ENCODE measurements around the gene SPATA31C1. TPM values are rescaled to one million over a fixed set of nuclear protein-coding genes. Genes with fewer than 3 reads are reported as not detected.
"Not testable (repeated sequence)": the region's sequence is repeated elsewhere in the genome, so short reads cannot be mapped to it uniquely, and the experiment has no call there.

The SPATA31C1 gene
- polyA plus RNA-seq, 10 donors = 0.05 to 0.36 (median 0.16) TPM; not detected in 1

DNA sequence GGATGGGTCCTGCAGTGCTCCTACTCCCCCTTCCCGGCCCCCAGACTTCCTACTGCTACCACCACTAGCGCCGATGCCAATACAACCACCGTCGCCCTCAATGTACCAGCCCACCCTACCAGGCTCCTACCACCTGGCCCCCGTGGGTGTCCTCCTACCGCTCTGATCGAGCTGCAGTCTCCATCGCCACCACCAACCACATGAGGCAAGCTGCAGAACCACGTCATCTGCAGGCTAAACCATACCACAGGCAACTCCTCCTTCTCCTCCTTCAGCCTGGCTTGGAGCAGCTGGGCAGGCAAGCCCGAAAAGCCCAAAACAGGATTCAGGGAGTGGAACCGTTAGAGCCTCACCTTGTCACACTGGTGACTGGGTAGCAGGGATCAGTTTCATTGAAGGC is 19.6 kb downstream of the SPATA31C1 start:
- not testable (repeated sequence) for DNase-seq

DNA sequence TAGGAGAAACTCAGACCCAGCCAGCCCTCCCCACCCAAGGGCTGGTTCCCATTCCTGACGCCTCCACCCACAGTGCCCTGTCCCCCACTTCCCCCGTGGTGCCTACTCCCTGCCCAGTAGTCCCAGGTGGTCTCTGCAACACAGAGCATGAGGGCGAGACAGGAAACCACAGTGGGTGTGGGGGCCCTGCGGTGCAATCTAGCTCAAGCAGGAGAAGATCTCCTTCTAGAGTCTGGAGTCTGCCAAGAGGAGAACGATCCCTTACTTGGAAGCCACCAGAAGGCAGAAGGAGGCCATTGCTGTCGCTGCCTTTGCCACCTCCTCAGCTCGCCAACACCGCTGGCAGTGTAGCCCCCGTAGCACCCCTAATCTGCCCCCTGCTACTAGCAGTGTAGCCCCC is 20.2 kb downstream of the SPATA31C1 start:
- not testable (repeated sequence) for DNase-seq

DNA sequence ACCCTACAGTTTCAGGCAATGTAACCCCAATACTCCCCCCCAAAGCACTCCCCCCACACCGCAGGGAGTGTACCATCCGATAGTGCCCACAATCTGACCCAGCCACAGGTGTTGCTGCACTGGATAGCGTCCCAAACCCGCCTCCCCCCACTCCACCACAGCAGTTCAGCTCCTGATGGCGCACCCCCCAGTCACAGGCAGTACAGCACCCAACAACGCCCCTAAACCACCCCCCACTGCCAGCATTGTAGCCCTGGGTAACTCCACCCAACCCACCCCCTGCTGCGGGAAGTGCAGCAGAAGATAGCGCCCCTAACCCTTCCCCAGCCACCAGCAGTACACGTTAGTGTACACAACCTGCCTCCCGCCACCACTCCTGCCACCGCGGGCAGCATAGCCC is 20.6 kb downstream of the SPATA31C1 start:
- not testable (repeated sequence) for DNase-seq

DNA sequence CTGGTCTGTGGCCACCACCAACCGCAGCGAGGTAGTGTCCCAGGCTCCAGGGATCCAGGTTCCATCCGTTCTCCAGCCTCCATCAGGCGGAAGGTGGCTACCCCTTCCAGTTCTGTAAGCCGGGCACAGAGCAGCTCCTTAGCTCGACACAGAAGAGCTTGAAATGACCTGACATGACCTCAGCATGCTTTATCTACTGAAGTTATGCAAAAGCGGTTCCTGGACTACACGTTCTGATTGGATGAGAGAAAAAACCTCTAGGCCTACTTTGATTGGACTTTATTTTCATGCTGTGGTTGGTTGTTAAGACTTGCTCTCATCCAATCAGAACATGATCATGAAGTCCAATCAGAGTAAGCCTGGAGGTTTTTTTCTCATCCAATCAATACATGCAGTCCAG is 21.3 kb downstream of the SPATA31C1 start:
- not testable (repeated sequence) for DNase-seq

DNA sequence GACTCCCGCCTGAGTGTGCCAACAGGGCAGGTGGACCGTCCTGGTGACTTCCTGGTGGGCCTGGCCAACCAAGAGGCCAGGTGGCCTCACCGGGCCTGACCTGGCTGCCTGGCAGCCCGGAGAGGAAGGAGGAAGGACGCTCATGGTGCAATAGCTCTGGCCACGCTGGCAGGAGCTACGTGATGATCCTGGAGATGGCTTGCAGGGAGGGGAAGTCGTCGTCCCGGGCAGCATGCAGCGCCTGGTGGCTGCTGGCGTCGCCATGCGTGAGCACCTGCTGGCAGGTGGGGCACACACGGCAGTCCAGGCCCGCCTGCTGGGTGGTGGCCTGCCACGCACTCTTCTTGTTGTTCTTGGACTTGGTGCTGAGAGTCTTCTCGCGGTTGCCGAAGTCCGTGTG is 26.3 kb downstream of the SPATA31C1 start:
- DNase-seq = no peak

DNA sequence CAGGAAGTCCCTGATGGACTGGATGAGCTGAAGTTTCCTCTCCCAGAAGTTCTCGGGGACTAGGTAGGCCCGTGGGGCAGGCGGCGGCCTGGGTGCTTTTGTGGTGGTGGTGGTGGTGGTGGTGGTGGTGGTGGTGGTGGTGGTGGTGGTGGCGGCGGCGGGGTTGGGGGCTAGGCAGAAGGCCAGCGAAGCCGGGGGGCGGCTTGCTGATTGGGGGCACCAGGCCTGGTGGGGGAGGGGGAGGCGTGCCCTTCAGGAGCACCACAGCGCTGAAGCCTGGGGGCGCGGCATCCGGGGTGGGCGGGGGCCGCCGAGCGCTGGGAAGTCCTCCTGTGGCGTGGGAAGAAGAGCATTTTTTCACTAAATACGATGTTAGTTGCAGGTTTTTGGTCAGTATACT is 26.9 kb downstream of the SPATA31C1 start:
- DNase-seq = no peak

DNA sequence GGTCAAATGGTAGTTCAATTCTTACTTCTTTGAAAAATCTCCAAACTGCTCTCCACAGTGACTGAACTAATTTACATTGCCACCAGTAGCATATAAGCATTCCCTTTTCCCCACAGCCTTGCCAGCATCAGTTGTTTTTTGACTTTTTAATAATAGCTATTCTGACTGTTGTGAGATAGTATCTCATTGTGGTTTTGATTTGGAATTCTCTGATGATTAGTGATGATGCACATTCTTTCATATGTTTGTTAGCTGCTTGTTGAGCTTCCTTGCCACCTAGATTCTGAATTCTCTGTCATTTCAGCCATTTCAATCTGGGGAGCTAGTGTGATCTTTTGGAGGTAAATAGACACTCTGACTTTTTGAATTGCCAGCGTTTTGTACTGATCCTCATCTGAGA is 32.5 kb downstream of the SPATA31C1 start:
- DNase-seq = no peak

DNA sequence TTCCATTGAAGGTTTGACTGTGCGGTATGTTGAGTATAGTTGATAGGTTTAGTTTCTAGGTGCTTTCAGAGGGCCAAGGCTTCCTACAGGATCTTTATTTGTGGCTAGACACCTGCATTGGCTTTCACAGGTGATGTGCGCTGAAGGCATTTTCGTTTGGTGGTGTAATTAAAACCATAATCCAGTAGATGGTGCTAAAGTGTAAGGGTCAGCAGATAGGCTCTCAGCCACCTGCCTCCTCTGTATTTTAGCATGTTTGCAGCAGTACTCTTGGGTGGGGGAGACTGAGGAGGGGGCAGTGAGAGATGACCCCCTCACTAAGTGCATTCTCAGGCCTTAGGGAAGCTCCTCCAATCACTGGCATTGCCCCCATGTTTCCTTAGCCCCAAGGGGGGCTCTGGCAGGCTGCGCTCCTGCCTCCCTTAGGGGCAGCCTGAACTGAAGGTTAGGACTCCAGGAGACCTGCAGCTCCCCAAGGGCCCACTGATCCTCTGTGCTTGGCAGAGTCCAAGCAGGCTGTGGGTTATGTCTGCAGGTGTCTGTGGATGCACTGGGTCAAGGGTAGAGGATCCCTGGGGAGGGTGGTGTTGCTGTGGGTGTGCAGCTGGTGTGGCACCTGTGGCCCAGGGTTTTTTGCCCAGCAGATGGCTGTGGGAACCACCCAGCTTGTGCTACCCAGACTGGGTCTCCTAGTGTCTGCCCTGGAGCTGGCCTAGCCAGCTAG is 33.2 kb downstream of the SPATA31C1 start:
- no peak for DNase-seq

DNA sequence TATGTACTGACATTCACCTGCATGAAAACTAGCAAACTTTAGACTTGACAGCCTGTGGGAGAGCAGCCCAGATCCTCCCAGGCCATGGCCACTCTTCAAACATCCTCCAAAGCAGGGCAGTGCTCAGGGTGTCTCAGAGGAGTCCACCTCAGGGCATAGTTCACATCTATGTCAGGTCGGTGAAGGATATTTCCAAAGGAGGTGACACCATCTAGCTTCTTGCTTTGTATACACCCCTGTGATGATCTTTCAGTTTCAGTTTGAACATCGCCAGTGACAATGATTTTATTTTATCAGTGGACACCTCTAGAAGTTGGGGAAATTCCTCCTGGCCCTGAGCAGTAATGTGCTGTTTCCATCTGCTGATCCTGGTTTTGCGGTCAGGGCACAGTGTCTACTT is 36.5 kb downstream of the SPATA31C1 start:
- DNase-seq = no peak

DNA sequence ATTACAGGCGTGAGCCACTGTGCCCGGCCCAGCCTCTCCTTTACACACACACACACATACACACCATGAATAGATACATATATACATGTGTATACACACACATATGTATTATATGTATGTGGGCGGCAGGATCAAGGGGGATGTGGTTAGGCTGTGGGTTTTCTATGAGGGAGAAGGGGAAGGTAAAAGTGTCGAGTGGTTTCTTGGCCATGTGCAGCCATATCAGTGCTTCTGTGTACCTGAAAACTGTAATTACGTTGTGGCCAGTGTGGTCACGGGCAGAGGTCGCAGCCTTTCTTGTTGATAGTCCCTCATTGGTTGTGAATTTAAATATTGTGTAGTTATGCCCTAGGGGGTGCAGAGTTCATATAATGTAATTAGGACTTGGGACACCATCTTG is 40.1 kb downstream of the SPATA31C1 start:
- DNase-seq = no peak

DNA sequence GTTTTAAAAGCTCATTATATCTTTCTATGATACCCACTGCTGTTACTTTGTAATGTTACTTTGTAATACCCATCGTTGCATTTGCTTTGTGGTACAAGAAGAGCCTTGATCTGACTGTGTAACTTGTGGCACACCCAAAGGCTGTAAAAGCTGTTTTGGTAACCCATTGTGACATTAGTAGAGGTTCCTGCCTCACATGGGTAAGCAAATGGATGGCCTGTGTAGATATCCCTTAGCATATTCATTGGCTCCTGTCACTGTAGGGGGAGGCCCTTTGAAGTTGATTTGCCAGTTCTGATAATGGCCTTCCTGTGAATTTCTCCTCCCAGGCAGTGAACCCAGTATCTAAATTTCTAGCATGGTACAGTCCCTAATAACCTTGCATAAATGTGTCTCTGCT is 40.8 kb downstream of the SPATA31C1 start:
- no peak for DNase-seq

DNA sequence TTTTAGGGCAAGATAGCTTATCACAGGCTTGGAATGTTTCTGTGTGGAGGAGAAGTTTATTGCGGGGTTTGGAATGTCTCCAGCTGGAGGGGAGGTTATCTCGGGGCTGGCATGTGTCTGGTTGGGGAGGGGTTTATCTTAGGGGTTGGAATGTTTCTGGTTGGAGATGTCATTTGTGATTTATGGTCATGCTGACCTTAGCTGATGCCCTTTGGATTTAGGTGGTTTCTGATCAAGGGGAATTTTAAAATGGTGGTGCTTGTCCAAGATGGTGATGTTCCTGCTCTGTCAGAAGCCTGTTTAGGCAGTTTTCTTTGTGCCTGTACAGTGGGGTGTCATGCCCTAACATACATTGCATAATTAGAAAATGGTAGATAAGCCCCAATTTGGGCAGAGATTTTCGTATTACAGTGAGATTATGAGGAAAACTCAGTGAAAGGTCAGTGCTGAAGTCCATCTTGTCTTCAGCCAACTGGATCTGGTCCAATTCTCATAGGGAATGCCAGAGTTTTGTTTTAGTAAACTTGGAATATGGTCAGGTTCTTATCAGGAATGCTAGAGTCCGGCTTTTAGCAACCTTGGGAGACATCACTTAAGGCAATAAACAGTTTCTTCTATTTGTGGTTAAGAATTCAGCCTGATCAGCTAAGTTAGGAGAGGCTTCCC is 42.3 kb downstream of the SPATA31C1 start:
- peak in 2 of 3 donors; percentile 15 to 33 for DNase-seq

DNA sequence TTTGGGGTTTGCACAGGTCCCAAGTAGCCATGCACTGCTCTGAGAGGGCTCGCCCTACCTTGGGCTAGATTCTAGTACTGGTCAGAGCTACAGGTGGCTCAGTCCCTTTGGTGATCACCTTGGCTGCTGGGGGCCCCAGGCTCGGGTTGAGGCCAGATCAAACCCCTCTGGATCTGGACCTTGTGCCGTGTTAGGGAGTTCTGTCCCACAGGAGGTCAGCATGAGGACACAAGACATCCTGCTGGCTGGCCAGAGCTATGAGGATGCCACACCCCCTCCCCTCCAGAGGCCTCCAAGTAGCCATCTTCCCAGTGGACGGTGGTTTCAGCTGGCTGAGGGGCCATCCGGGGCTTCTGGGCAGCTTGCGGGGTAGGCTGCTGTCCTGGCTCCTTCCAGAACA is 46.0 kb downstream of the SPATA31C1 start:
- DNase-seq = no peak

DNA sequence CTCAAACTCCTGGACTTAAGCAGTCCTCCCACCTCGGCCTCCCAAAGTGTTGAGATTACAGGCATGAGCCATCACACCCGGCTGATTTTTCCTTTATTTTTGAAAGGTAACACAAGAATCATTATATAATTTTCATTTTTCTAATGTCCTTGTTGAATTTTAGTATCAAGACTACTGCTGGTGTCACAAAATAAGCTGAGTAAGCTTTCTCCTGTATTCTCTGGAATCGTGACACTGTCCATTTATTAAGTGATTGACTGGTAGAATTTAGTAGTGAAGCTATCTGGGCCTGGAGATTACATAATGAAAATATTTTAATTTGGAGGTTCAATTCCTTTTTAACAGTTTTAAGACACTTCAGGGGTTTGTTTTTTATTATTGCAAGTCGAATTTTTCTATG is 47.1 kb downstream of the SPATA31C1 start:
- DNase-seq = no peak

DNA sequence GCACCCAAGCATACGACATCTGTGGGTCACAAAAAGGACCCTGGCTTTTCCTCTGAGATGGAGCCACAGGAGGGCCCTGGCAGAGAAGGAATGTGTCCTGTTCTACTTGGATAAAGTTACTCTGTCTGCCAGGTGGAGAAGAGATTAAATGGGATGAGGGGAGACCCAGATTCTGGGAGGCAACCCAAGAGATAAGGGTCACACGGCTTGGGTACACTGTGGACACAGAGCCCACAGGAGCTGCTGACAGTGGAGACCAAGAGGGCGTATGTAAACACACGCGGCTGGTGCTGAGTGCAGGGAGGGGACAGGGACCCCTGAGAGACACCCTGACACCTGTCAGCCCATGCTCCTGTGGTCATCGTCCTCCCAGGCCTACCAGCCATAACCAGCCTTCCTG is 50.4 kb downstream of the SPATA31C1 start:
- DNase-seq = no peak

DNA sequence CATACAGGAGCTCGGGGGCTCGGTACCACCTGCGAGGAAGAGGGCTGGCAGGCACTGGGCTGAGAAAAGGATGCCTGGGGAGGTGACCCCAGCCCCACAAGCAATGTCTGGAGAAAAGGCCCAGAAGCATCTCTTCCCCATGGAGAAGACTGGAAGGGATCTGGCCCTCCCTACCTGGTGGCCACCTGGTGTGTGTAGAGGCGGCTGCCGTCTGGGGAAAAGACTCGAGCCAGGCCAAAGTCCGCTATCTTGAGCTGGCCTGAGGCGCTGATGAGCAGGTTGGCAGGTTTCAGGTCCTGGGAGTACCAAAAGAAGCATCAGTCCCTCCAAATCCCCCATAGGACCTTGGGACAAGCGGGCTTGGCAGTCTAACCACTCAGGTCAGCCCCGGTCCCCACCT is 52.8 kb downstream of the SPATA31C1 start:
- DNase-seq = no peak

DNA sequence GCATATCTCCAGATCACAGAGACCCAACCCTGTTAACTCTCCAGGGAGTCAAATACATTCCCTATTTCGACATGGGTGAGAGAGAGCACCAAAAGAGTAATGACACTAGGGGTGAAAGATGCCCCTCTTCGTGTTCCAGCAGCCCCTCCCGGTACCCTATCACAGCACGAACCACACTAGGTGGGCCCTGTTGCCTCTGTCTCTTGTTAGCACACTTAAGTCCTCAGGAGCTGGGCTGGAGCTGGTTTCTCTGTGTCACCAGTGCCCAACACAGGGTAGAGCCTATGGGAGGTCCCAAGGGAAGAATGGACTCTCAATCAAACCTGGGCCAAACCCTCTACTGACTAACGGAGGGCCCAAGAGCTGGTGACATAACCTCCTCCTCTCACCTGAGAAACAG is 55.4 kb downstream of the SPATA31C1 start:
- no peak for DNase-seq

Other genes starting within 250 kb of the SPATA31C1 start
- gene CTSL, start 191.8 kb upstream of the SPATA31C1 start, polyA plus RNA-seq (ENCODE audit: insufficient read length in 10 of 10) = 10 to 100 TPM; 40.7 to 61.5 (median 49.9) TPM
- gene SPATA31E1, start 35.1 kb upstream of the SPATA31C1 start, polyA plus RNA-seq (ENCODE audit: insufficient read length in 10 of 10) = under 1 TPM in 2 of 10 donors, not detected in 8; 0.04 to 0.05 TPM
- gene CDK20, start 56.6 kb downstream of the SPATA31C1 start, polyA plus RNA-seq (ENCODE audit: insufficient read length in 10 of 10) = 1 to 10 TPM; 4.2 to 7.8 (median 5.4) TPM
- under 1 TPM in 6 of 10 donors, not detected in 4; 0.05 to 0.27 (median 0.12) TPM for gene SPATA31C2, start 220.5 kb downstream of the SPATA31C1 start, polyA plus RNA-seq (ENCODE audit: insufficient read length in 10 of 10)